SHP77 treated with DMSO at 0.1 percent for 48 hours (cell line): ENCODE data around the gene DEPDC1B.
"Not testable (repeated sequence)": the region's sequence is repeated elsewhere in the genome, so short reads cannot be mapped to it uniquely, and the experiment has no call there.

Experiments used
- DNase-seq: peaks from one replicate; lab custom pipeline; 2025; lab: John Stamatoyannopoulos, UW

Gene DEPDC1B

DNA sequence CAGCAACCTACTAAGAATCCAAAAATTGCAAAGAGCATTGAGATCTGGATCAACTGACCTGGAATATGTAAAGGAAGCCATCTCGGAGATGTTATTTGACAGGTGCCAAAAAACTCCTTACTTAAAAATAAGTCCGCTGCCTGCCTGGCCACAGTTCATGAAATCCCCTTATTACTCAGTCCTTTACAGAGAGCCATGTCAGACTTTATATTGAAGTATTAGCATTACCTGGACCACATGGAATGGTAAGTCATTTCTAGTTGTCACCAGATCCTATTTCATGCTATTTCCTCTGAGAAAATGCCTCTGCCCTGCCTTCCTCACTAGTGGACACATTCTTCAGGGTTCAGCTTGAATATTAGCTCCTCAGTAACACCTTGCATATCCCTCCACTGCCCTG lies 115.7 kb downstream of the DEPDC1B start:
- no peak for DNase-seq

DNA sequence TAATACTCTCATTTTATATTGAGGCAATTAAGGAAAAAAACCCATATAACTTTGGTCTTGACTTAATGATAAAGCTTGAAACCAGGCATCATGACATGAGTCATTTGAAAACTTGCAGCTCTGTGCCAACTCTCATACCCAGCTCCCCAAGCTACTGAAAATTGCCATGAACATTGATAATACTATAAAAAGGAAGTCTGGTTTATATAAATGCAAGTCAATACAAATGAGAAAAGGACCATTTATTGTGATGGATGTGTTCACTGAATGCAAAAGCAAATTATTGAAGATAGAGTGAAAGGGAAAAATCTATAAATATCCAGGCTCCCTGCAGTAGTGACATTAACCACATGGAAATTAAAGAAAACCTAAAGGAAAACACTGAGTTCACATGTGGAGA lies 116.3 kb downstream of the DEPDC1B start:
- no peak for DNase-seq

DNA sequence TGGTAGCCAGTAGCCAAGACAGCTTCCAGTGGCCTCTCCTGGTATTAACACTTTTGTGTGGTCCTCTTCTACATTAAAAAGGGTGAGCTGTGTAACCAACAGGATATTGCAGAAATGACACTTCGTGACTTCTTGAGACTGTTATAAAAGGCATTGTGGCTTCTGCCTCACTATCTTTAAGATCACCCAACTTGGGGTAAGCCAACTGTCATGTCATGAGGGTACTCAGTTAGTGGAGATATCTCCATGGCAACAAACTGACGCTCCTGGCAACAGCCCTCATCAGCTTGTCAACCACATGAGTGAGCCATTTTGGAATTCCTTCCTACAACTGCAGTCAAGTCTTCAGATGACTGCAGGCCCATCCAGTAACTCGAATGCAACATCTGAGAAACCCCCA lies 121.7 kb downstream of the DEPDC1B start:
- no peak for DNase-seq

DNA sequence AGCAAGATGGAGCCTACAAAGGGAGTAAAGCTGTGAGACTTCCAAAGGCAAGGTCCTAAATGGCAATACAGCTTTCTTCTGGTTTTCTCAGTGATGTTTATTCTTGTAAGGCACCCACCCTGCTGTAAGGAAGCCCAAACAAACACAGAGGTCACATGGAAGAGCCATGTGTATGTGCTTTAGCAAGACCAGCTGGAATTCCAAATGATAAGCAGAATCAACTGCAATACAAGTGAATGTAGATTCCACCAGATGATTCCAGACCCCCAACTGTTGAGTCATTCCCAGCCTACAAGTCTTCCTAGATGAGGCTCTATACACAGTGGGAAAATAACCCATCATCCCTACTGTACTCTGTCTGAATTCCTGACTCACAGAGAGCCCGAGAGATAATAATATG lies 122.8 kb downstream of the DEPDC1B start:
- no peak for DNase-seq

DNA sequence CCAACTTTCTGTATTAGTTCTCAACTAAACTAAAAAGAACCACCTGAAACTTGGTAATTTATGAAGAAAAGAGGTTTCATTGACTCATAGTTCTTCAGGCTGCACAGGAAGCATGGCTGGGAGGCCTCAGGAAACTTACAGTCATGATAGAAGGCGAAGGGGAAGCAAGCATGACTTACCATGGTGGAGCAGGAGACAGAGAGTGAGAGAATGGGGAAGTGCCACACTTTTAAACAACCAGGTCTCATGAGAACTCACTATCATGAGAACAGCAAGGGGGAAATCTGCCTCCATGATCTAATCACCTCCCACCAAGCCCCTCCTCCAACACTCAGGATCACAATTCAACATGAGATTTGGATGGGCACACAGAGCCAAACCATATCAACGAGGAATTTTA lies 123.5 kb downstream of the DEPDC1B start:
- no peak for DNase-seq

DNA sequence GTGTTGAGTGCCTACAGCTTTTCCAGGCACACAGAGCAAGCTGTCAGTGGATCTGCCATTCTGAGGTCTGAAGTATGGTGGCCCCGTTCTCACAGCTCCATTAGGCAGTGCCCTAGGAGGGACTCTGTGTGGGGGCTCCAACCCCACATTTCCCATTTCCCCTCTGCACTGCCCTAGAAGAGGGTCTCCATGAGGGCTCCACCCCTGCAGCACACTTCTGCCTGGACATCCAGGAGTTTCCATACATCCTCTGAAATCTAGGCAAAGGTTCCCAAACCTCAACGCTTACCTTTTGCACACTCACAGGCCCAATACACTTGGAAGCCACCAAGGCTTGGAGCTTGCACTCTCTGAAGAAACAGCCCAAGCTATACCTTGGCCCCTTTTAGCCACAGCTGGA lies 131.3 kb downstream of the DEPDC1B start:
- no peak for DNase-seq

DNA sequence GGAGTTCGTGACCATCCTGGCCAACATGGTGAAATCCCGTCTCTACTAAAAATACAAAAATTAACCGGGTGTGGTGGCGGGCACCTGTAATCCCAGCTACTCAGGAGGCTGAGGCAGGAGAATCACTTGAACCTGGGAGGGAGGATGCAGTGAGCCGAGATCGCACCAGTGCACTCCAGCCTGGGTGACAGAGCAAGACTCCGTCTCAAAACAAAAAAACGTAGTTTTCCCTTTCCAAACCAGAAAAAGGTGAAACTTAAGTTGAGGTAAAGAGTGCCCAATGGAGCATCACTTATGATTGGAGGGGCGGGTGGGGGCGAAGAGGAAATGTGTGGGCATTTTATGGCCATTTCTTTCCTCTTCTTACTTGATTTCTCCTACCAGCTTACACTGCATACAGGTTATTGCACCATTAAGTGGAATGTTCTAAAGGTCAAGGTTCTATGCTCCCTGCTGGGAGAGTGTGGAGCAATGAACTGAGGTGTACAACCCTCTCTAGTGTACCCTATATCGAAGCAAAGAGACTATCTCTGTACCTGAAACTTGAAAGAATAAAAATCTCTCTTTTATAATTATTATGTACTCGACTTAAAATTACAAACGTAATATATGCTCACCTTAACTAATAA lies 136.2 kb downstream of the DEPDC1B start:
- DNase-seq, result no peak

DNA sequence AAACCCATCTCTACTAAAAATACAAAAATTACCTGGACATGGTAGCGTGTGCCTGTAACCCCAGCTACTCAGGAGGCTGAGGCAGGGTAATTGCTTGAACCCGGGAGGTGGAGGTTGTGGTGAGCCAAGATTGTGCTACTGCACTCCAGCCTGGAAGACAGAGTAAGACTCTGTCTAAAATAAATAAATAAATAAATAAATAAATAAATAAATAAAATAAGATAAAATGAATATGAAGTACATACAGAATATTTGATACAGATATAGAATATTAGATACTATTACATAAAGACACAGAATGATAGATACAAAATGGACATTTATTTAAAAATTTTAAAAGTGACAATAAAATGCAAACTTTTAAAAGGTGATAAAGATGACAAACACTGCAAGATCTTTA lies 146.7 kb downstream of the DEPDC1B start:
- DNase-seq, result not testable (repeated sequence)

DNA sequence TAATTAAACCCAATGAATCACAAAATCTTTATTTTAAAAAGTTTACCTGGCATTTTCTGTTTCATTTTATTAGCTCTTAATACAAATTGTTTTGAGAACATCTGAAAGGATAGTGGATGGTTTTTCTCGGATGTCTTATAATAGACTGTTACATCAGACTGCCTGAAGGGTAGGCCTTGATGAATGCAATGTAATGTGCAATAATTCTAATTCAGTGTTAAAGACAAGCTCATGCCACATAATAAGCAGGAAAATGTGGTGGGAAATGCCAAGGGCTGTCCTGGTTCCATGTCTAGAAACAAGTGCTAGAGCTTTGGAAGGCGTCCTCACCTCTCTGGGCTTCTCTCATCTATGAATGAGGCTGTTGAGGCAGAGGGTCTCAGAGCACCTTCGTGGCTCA lies 148.1 kb downstream of the DEPDC1B start:
- DNase-seq, result no peak

DNA sequence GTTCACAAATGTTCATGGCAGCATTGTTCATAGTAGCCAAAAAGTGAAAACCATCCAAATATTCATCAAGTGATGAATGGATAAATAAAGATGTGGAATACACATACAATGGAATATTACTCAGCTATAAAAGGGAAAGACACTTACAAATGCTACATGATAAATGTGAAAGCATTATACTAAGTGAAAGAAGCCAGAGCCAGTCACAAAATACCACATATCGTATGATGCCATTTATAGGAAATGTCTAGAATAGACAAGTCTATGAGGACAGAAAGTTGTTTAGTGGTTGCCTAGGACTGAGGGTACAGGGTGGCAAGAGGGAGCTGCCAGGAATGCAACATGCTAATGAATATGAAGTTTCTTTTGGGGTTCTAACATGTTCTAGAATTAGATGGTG lies 148.7 kb downstream of the DEPDC1B start:
- no peak for DNase-seq

DNA sequence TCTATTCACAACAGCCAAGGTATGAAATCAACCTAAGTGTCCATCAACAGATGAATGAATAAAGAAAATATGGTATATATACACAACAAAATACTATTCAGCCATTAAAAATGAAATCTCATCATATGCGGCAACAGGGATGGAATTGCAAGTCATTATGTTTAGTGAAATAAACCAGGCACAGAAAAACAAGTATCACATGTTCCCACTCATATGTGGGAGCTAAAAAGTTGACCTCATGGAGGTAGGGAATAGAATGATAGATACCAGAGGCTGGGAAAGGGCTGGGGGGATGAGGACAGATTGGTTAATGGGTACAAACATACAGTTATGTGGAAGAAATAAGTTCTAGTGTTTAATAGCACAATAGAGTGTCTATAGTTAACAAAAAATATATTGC lies 149.7 kb downstream of the DEPDC1B start:
- no peak for DNase-seq

DNA sequence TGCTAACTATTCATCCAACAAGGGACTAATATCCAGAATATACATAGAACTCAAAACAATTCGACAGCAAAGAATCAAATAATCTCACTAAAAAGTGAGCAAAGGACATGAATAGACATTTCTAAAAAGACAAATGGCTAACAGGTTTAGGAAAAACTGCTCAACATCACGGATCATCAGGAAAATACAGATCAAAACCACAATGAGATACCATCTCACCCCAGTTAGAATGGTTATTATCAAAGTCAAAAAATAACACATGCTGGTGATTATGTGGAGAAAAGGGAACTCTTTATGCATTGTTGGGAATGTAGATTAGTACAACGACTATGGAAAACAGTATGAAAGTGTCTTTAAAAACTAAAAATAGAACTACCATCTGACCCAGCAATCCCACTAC lies 150.1 kb downstream of the DEPDC1B start:
- DNase-seq, result no peak
